ENCODE measurements around the gene CCDC91.

DNA sequence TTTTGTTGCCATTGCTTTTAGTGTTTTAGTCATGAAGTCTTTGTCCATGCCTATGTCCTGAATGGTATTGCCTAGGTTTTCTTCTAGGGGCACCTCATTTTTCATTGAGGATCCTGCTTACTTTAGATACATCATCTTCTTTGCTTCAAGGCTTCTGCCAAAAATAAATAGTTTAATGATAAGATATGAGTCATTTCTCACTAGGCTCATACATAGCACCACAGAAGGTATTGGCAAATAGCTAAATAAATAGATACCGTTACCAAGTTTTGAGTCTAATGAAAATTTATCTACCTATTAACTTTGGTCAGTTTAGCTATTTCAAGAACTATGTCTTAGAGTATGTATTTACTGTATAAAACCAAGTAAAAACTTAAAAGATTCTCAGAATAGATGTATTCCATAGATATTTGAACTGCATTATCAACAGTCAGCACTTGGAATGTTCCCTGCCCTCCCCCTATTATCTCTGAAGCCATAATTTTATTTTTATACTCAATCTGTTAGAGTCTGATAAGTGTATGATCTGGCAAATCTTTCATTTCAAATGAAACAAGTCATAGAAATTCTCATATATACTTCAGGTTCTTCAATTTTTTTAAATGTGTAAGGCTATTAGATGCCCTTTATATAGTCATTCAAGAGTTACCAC lies 310.2 kb downstream of the CCDC91 start:
- no peak for TF ChIP-seq POLR2AphosphoS5 (IDR thresholded peaks at IDR 0.05; ENCODE audit: borderline replicate concordance, low read depth, low read length)
- no peak for TF ChIP-seq EZH2 (IDR thresholded peaks at IDR 0.05)
